Endodermal cell (in vitro differentiated cells): ENCODE data around the gene GNAZ. TPM values are rescaled to one million over a fixed set of nuclear protein-coding genes. Genes with fewer than 3 reads are reported as not detected.
"Not testable (repeated sequence)": the region's sequence is repeated elsewhere in the genome, so short reads cannot be mapped to it uniquely, and the experiment has no call there.

Experiments
- DNase-seq: peaks from one replicate; pipeline ENCODE4 v3.0.0-alpha.2; 2017
- H3K27ac ChIP-seq: 2 replicates; pipeline ENCODE4 v1.5.1; 2013; ENCODE audit warnings: mild to moderate bottlenecking, low read depth, low read length, moderate library complexity
- H3K27me3 ChIP-seq: 2 replicates; pipeline ENCODE4 v1.6.1; 2013; ENCODE audit warnings: mild to moderate bottlenecking, low read length, moderate library complexity; ENCODE audit not compliant: insufficient read depth, control insufficient read depth, poor library complexity, severe bottlenecking
- H3K36me3 ChIP-seq: 2 replicates; pipeline ENCODE4 v1.7.0; 2013; ENCODE audit warnings: mild to moderate bottlenecking, low read length, moderate library complexity; ENCODE audit not compliant: control insufficient read depth, insufficient read depth
- H3K4me1 ChIP-seq: one replicate; pipeline ENCODE4 v1.7.0; 2013; ENCODE audit warnings: low read length; ENCODE audit not compliant: control insufficient read depth, insufficient read depth
- H3K4me3 ChIP-seq: 2 replicates; pipeline ENCODE4 v1.5.1; 2013; ENCODE audit warnings: mild to moderate bottlenecking, low read length, moderate library complexity
- H3K9ac ChIP-seq: 2 replicates; pipeline ENCODE4 v1.6.1; 2013; ENCODE audit warnings: mild to moderate bottlenecking, low read length, moderate library complexity; ENCODE audit not compliant: poor library complexity, severe bottlenecking; ENCODE audit errors: extremely low read depth
- H3K9me3 ChIP-seq: 2 replicates; pipeline ENCODE4 v1.6.1; 2013; ENCODE audit warnings: mild to moderate bottlenecking, low read length, moderate library complexity; ENCODE audit not compliant: control insufficient read depth
- H3K27ac Mint-ChIP-seq: 2 replicates; pipeline ENCODE4 v1.8.0; 2020; ENCODE audit warnings: mixed read lengths
- H3K27me3 Mint-ChIP-seq: 2 replicates; pipeline ENCODE4 v1.8.0; 2021; ENCODE audit warnings: mild to moderate bottlenecking, mixed read lengths; ENCODE audit not compliant: insufficient read depth
- H3K36me3 Mint-ChIP-seq: 2 replicates; pipeline ENCODE4 v1.8.0; 2020; ENCODE audit warnings: low read depth, mixed read lengths
- H3K4me1 Mint-ChIP-seq: 2 replicates; pipeline ENCODE4 v1.8.0; 2020; ENCODE audit warnings: mixed read lengths
- H3K4me3 Mint-ChIP-seq: 2 replicates; pipeline ENCODE4 v1.8.0; 2020; ENCODE audit warnings: mild to moderate bottlenecking, moderate library complexity, mixed read lengths
- H3K9me3 Mint-ChIP-seq: 2 replicates; pipeline ENCODE4 v1.8.0; 2020; ENCODE audit warnings: mild to moderate bottlenecking, mixed read lengths
- CTCF ChIP-seq: fragments of 200-600 bp; sonication (generic); conservative IDR thresholded peaks from 2 replicates; pipeline ENCODE4 v1.5.0; 2021; ENCODE audit warnings: antibody characterized with exemption, mild to moderate bottlenecking
- WGBS, 2 experiments: methylation state at CpG; one replicate each; pipeline versions ENCODE4 v1.1.5 to v1.1.7; 2013; ENCODE audit warnings: missing lambda C conversion rate in 2 of 2, mixed read lengths in 1 of 2; ENCODE audit not compliant: insufficient coverage in 1 of 2, insufficient read length in 1 of 2; 5-methylcytosine and 5-hydroxymethylcytosine counted together
- total RNA-seq, 2 donors: library from RNA; stranded (reverse); fragmentation: NEBNext Ultra II Directional in 1 of 2; extraction: Animal tissue kit (Norgen Biotek cat#: 25700) in 1 of 2; gene quantifications; 2 replicates in 1 of 2; 3 replicates in 1 of 2; pipeline ENCODE4 v1.2.1, GENCODE V29; 2021

Gene GNAZ
- total RNA-seq, 2 donors from 2014 or later = 16.7 to 17.9 TPM

DNA sequence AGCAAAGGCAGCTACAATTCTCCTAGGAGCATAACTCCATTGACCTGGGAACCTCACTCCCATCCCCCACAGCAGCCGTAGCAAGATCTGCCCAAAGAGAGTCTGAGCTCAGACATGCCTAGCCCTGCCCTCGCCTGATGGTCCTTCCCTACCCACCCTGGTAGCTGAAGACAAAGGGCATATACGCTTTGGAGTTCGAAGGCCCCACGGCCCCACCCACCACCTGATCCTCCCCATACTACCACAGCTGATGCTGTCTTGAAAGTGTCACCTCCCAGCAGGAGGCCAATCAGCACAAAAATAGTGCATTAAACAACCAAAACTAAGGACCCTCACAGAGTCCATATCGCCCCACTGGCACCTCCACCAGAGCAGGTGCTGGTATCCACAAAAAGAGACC lies 22.6 kb upstream of the GNAZ start:
- Mint-ChIP-seq H3K9me3 (peaks cover 32% of the 10 kb centered on the region), H3K27me3 (peaks cover 17% of the 10 kb centered on the region), H3K4me3 (no peak overlapping the region), H3K27ac (no peak overlapping the region), H3K4me1 (peaks cover 3% of the 10 kb centered on the region), H3K36me3 (peaks cover 3% of the 10 kb centered on the region)
- Histone ChIP-seq H3K9ac (no peak overlapping the region), H3K27me3 (no peaks in the 10 kb centered on the region), H3K36me3 (no peaks in the 10 kb centered on the region), H3K9me3 (peaks cover 22% of the 10 kb centered on the region), H3K27ac (no peak overlapping the region), H3K4me3 (no peak overlapping the region), H3K4me1 (no peaks in the 10 kb centered on the region)
- WGBS, 2 experiments = 60 to 84% methylated on average over 2 to 6 of the region's 6 CpGs
- no peak for DNase-seq
- no peak for TF ChIP-seq CTCF

DNA sequence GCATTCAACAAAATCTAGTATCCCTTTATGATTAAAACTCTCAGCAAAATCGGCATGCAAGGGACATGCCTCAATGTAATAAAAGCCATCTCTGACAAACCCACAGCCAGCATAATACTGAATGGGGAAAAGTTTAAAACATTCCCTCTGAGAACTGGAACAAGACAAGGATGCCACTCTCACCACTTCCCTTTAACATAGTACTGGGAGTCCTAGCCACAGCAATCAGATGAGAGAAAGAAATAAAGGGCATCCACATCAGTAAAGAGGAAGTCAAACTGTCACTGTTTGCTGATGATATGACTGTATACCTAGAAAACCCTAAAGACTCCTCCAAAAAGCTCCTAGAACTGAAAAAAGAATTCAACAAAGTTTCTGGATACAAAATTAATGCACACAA lies 19.8 kb upstream of the GNAZ start:
- 93 to 100% methylated on average over 1 of the region's 1 CpG for WGBS, 2 experiments
- peaks cover 21% of the 10 kb centered on the region for H3K27me3 Mint-ChIP-seq
- not testable (repeated sequence) for H3K36me3 ChIP-seq, H3K27me3 ChIP-seq, H3K27ac ChIP-seq, H3K4me3 ChIP-seq, H3K9ac ChIP-seq, H3K36me3 Mint-ChIP-seq, H3K27ac Mint-ChIP-seq, DNase-seq, H3K4me1 Mint-ChIP-seq, H3K4me3 Mint-ChIP-seq, H3K4me1 ChIP-seq
- H3K9me3 ChIP-seq = peaks cover 21% of the 10 kb centered on the region
- peaks cover 32% of the 10 kb centered on the region for H3K9me3 Mint-ChIP-seq

DNA sequence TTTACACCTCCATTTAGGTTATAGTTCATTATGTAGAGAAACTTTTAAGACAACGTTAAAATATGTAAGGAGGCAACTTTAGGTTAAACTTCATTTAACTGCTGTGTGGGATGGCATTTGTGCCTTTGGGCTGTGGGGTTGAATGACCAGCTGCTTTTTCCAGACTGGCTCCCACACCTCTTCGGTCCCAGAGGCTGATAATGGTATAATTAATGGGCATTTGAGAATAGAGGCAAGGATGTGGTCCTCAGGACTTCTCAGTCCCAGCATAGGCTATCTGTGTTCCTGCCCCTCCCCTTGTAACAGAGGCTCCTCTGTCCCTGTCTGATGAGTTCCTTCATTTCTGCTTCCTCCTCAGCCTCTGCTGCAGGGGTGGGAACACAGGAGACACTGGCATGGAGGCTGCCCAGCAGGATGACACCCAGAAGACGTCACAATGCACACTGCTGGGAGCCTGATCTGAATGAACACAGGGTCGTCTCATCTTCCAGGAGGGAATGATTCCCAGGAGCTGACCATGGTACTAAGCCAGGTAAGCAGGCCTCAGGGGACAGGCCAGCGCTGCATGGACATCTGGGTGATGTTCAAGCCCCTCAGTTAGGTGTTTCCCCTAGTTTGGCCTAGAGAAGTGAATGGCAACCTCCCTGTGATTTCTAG lies 17.1 kb upstream of the GNAZ start:
- H3K36me3 ChIP-seq = no peaks in the 10 kb centered on the region
- Mint-ChIP-seq H3K4me3 (no peak overlapping the region), H3K4me1 (no peaks in the 10 kb centered on the region), H3K36me3 (no peaks in the 10 kb centered on the region), H3K9me3 (peaks cover 18% of the 10 kb centered on the region), H3K27me3 (peaks cover 29% of the 10 kb centered on the region), H3K27ac (no peak overlapping the region)
- peak; percentile 55 for DNase-seq
- no peak overlapping the region for H3K27ac ChIP-seq
- TF ChIP-seq CTCF = no peak
- 62 to 75% methylated on average over 3 to 4 of the region's 5 CpGs for WGBS, 2 experiments
- H3K9me3 ChIP-seq = peaks cover 6% of the 10 kb centered on the region
- no peak overlapping the region for H3K4me3 ChIP-seq
- no peak overlapping the region for H3K9ac ChIP-seq
- H3K4me1 ChIP-seq = no peaks in the 10 kb centered on the region
- H3K27me3 ChIP-seq = no peaks in the 10 kb centered on the region
